ENCODE results near the gene P2RX4. TPM values are rescaled to one million over a fixed set of nuclear protein-coding genes. Genes with fewer than 3 reads are reported as not detected.

The P2RX4 gene
- polyA plus RNA-seq, 3 donors = 61.8 to 87.7 (median 74.7) TPM

DNA sequence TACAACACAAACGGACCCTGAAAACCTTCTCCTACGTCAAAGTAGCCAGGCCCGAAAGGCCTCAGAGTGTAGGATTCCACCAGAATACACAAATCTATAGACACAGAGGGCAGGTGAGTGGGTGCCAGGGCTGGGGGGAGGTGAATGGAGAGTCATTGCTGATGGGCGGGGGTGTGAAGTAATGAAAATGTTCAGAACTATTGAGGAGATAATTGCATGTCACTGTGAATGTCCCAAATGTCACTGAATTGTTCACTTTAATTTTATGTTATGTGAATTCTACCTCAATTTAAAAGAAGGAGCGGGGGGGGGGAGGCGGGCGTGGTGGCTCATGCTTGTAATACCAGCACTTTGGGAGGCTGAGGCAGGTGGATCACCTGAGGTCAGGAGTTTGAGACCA, 36.0 kb downstream of the P2RX4 start:
- H3K9me3 Mint-ChIP-seq = peaks cover 0 to 3% (median 0%) of the 10 kb centered on the region in 7 donors

DNA sequence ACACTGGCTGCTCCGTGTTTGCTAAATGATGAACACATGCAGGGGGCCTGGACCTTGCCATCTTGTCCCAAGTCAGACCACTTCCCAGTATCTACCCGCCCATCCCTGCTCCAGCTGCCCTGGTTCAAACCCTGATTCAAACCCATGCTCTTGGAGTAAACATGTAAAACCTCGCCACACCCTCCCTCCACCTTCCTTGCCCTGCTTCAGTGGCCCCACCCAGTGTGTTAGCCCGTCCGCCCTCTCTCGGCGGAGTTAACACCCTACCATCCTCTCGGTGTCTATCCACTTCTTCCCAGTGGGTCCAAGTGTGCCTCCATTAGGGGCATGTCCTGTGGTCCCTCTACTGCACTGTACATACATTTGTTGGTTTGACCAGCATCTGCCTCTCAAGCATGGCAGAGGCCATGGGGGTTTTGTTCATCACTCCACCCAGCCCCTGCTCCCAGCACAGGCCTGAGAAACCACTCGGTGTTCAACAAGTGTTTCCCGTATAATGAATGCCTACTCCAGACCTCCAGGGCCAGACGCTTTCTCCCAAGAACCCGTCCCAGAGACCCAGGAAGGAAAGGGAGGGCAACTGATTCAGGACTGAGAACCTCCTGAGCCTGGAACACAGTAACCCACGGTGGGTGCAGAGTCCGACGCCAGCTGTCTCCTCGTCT, 37.1 kb downstream of the P2RX4 start:
- peak overlapping the region in 3 of 7 donors; percentile 26 to 69 (median 53) for H3K27ac Mint-ChIP-seq
- WGBS (ENCODE audit: insufficient coverage) = 96% methylated on average over 16 of the region's 16 CpGs
- Histone ChIP-seq H3K9me3 (replicated peaks in 1 of 2; ENCODE audit: control insufficient read depth in 1 of 2, insufficient read depth in 1 of 2, low read length in 2 of 2) (no peaks in the 10 kb centered on the region), H3K27me3 (ENCODE audit: control insufficient read depth in 2 of 2, insufficient read depth in 2 of 2, low read length in 2 of 2) (no peaks in the 10 kb centered on the region), H4K20me1 (ENCODE audit: insufficient read depth, low read length) (peaks cover 81% of the 10 kb centered on the region), H3K36me3 (replicated peaks in 1 of 2; ENCODE audit: control insufficient read depth in 1 of 2, insufficient read depth in 2 of 2, low read length in 2 of 2) (peaks cover 82 to 91% of the 10 kb centered on the region in 2 donors), H2AFZ (ENCODE audit: insufficient read depth, low read depth, low read length, poor library complexity, severe bottlenecking) (no peak overlapping the region), H3K4me2 (replicated peaks; ENCODE audit: extremely low read depth, low read length, poor library complexity, severe bottlenecking) (no peak overlapping the region), H3K27ac (ENCODE audit: low read depth in 1 of 2, low read length in 2 of 2) (peak overlapping the region in 1 of 2 donors; percentile 38), H3K4me3 (replicated peaks in 1 of 3; ENCODE audit: low read depth in 2 of 3, low read length in 3 of 3) (no peak overlapping the region), H3K9ac (ENCODE audit: insufficient read depth, low read length, poor library complexity, severe bottlenecking) (no peak overlapping the region), H3K79me2 (ENCODE audit: insufficient read depth, low read length) (no peaks in the 10 kb centered on the region), H3K4me1 (ENCODE audit: control insufficient read depth in 1 of 2, insufficient read depth in 2 of 2, low read length in 2 of 2) (no peaks in the 10 kb centered on the region)
- H3K9me3 Mint-ChIP-seq = peaks cover 0 to 3% (median 0%) of the 10 kb centered on the region in 7 donors
- H3K36me3 Mint-ChIP-seq = peaks cover 81 to 97% of the 10 kb centered on the region in 2 donors
- TF ChIP-seq, protein P1, sequence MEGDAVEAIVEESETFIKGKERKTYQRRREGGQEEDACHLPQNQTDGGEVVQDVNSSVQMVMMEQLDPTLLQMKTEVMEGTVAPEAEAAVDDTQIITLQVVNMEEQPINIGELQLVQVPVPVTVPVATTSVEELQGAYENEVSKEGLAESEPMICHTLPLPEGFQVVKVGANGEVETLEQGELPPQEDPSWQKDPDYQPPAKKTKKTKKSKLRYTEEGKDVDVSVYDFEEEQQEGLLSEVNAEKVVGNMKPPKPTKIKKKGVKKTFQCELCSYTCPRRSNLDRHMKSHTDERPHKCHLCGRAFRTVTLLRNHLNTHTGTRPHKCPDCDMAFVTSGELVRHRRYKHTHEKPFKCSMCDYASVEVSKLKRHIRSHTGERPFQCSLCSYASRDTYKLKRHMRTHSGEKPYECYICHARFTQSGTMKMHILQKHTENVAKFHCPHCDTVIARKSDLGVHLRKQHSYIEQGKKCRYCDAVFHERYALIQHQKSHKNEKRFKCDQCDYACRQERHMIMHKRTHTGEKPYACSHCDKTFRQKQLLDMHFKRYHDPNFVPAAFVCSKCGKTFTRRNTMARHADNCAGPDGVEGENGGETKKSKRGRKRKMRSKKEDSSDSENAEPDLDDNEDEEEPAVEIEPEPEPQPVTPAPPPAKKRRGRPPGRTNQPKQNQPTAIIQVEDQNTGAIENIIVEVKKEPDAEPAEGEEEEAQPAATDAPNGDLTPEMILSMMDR (IDR thresholded peaks at IDR 0.05) = no peak
- DNase-seq = no peak
- peaks cover 3% of the 10 kb centered on the region for H3K4me1 Mint-ChIP-seq
- H3K4me3 Mint-ChIP-seq = no peak overlapping the region
- H3K27me3 Mint-ChIP-seq (ENCODE audit: low read depth in 3 of 3) = peaks cover 0 to 2% (median 0%) of the 10 kb centered on the region in 3 donors
- intact Hi-C loops (cut with micrococcal nuclease) = no loop called here

More for the DNA sequence above, 36.0 kb downstream of the P2RX4 start:
- Histone ChIP-seq H3K9me3 (replicated peaks in 1 of 2; ENCODE audit: control insufficient read depth in 1 of 2, insufficient read depth in 1 of 2, low read length in 2 of 2) (no peaks in the 10 kb centered on the region), H3K4me3 (replicated peaks in 1 of 3; ENCODE audit: low read depth in 2 of 3, low read length in 3 of 3) (no peak overlapping the region), H3K79me2 (ENCODE audit: insufficient read depth, low read length) (peaks cover 3% of the 10 kb centered on the region), H3K27me3 (ENCODE audit: control insufficient read depth in 2 of 2, insufficient read depth in 2 of 2, low read length in 2 of 2) (no peaks in the 10 kb centered on the region), H3K4me1 (ENCODE audit: control insufficient read depth in 1 of 2, insufficient read depth in 2 of 2, low read length in 2 of 2) (peaks cover 9 to 10% of the 10 kb centered on the region in 2 donors), H3K4me2 (replicated peaks; ENCODE audit: extremely low read depth, low read length, poor library complexity, severe bottlenecking) (no peak overlapping the region), H3K36me3 (replicated peaks in 1 of 2; ENCODE audit: control insufficient read depth in 1 of 2, insufficient read depth in 2 of 2, low read length in 2 of 2) (peaks cover 77 to 88% of the 10 kb centered on the region in 2 donors), H2AFZ (ENCODE audit: insufficient read depth, low read depth, low read length, poor library complexity, severe bottlenecking) (no peak overlapping the region), H3K9ac (ENCODE audit: insufficient read depth, low read length, poor library complexity, severe bottlenecking) (no peak overlapping the region), H4K20me1 (ENCODE audit: insufficient read depth, low read length) (peaks cover 86% of the 10 kb centered on the region), H3K27ac (ENCODE audit: low read depth in 1 of 2, low read length in 2 of 2) (no peak overlapping the region)
- H3K4me1 Mint-ChIP-seq = peaks cover 14% of the 10 kb centered on the region
- peaks cover 0 to 2% (median 0%) of the 10 kb centered on the region in 3 donors for H3K27me3 Mint-ChIP-seq (ENCODE audit: low read depth in 3 of 3)
- no peak overlapping the region for H3K4me3 Mint-ChIP-seq
- H3K36me3 Mint-ChIP-seq = peaks cover 77 to 94% of the 10 kb centered on the region in 2 donors
- H3K27ac Mint-ChIP-seq = peak overlapping the region in 2 of 7 donors; percentile 18 to 61
- TF ChIP-seq, protein P1 (IDR thresholded peaks at IDR 0.05) = no peak
- no peak for DNase-seq
- intact Hi-C loops (cut with micrococcal nuclease) = no loop called here
- whole genome bisulfite sequencing (ENCODE audit: insufficient coverage) = 92% methylated on average over 2 of the region's 7 CpGs
